Keratinocyte (primary cell): ENCODE data around the gene AIG1. TPM values are rescaled to one million over a fixed set of nuclear protein-coding genes. Genes with fewer than 3 reads are reported as not detected.

ENCODE experiments used
- DNase-seq: peaks from one replicate; pipeline ENCODE4 v3.0.0-alpha.2; 2011; ENCODE audit warnings: low read depth, missing footprints, low spot score
- FAIRE-seq: peaks from 2 replicates; lab custom pipeline; 2011; peaks lifted over from hg19 to GRCh38; lab: Jason Lieb, UNC
- H2AFZ ChIP-seq: 2 replicates; pipeline ENCODE4 v1.6.0; 2012; ENCODE audit warnings: low read length, control low read depth, inconsistent platforms; ENCODE audit not compliant: control insufficient read depth
- H3K27ac ChIP-seq: 2 replicates; pipeline ENCODE4 v1.5.1; 2011; ENCODE audit warnings: low read length; ENCODE audit not compliant: control insufficient read depth, insufficient read depth
- H3K27me3 ChIP-seq: 3 replicates; pipeline ENCODE4 v1.6.0; 2011; ENCODE audit warnings: low read length; ENCODE audit not compliant: control insufficient read depth, insufficient read depth; ENCODE audit errors: extremely low read depth
- H3K36me3 ChIP-seq, 2 experiments: 2 replicates in 1 of 2; 3 replicates in 1 of 2; pipeline ENCODE4 v1.5.1; 2011; ENCODE audit warnings: low read length in 2 of 2, mild to moderate bottlenecking in 1 of 2; ENCODE audit not compliant: control insufficient read depth in 2 of 2, insufficient read depth in 2 of 2; ENCODE audit errors: extremely low read depth in 1 of 2
- H3K4me1 ChIP-seq: 3 replicates; pipeline ENCODE4 v1.5.1; 2011; ENCODE audit warnings: low read length; ENCODE audit not compliant: control insufficient read depth, insufficient read depth; ENCODE audit errors: extremely low read depth
- H3K4me2 ChIP-seq: 3 replicates; pipeline ENCODE4 v1.6.0; 2011; ENCODE audit warnings: low read depth, low read length; ENCODE audit not compliant: control insufficient read depth, insufficient read depth; ENCODE audit errors: extremely low read depth
- H3K4me3 ChIP-seq, 3 experiments: fragments of 200-600 bp in 1 of 3; sonication (generic) in 1 of 3; 2 replicates in 2 of 3; 3 replicates in 1 of 3; pipeline ENCODE4 v1.5.1; 2011 to 2016; ENCODE audit warnings: low read length in 3 of 3, mild to moderate bottlenecking in 3 of 3, control low read depth in 2 of 3, inconsistent platforms in 1 of 3, low read depth in 1 of 3, mixed read lengths in 1 of 3, mixed run types in 1 of 3, moderate library complexity in 1 of 3; ENCODE audit not compliant: control insufficient read depth in 2 of 3, insufficient read depth in 2 of 3; ENCODE audit errors: extremely low read depth in 1 of 3
- H3K79me2 ChIP-seq: 2 replicates; pipeline ENCODE4 v1.6.0; 2012; ENCODE audit warnings: low read length; ENCODE audit not compliant: control insufficient read depth, insufficient read depth
- H3K9ac ChIP-seq: 3 replicates; pipeline ENCODE4 v1.6.0; 2011; ENCODE audit warnings: low read length; ENCODE audit not compliant: control insufficient read depth, insufficient read depth; ENCODE audit errors: extremely low read depth
- H3K9me1 ChIP-seq: 3 replicates; pipeline ENCODE4 v1.6.0; 2011; ENCODE audit warnings: low read length; ENCODE audit not compliant: control insufficient read depth, insufficient read depth; ENCODE audit errors: extremely low read depth
- H3K9me3 ChIP-seq: 2 replicates; pipeline ENCODE4 v1.5.1; 2012; ENCODE audit warnings: low read depth, low read length; ENCODE audit not compliant: control insufficient read depth
- H4K20me1 ChIP-seq: 3 replicates; pipeline ENCODE4 v1.6.0; 2011; ENCODE audit warnings: low read length; ENCODE audit not compliant: control insufficient read depth, insufficient read depth; ENCODE audit errors: extremely low read depth
- CTCF ChIP-seq, 3 experiments: IDR thresholded peaks in 1 of 3; conservative IDR thresholded peaks in 1 of 3; optimal IDR thresholded peaks in 1 of 3; 2 replicates in 2 of 3; 3 replicates in 1 of 3; pipeline versions ENCODE3 to v1.5.1; 2011; ENCODE audit warnings: low read length in 3 of 3, mild to moderate bottlenecking in 3 of 3, moderate library complexity in 2 of 3, control low read depth in 1 of 3, inconsistent platforms in 1 of 3; ENCODE audit not compliant: insufficient read depth in 2 of 3; ENCODE audit errors: extremely low read depth in 1 of 3
- EZH2 ChIP-seq: IDR thresholded peaks from one replicate; pipeline ENCODE4 v1.6.1; 2012; ENCODE audit warnings: inconsistent platforms, mild to moderate bottlenecking, low read length, moderate library complexity
- dilution Hi-C: fragments of 300-500 bp; cut with MboI; formaldehyde crosslinking; loops from one replicate; pipeline ENCODE4 v1.7.0; 2020; ENCODE audit warnings: low sequenced_read_pairs; ENCODE audit not compliant: extremely low pct_ligation_motif_present
- polyA plus RNA-seq, 5 experiments: library from polyadenylated mRNA; depleted of rRNA in 3 of 5; stranded (reverse) in 3 of 5; stranded (forward) in 1 of 5; unstranded in 1 of 5; fragments of >200 nt; gene quantifications; 1 replicate in 1 of 5; 2 replicates in 3 of 5; 3 replicates in 1 of 5; pipeline versions ENCODE4 v1.2.1 to v1.2.3, GENCODE V29; 2011 to 2012; ENCODE audit warnings: missing spikeins in 2 of 5, low read depth in 1 of 5, low replicate concordance in 1 of 5

Gene AIG1
- polyA plus RNA-seq, 1 donor (not counting 4 experiments of a cell fraction or from before 2014, with no cell fraction given): 77.1 TPM

- Histone ChIP-seq H4K20me1 (no peaks in the 10 kb centered on the region), H3K9me1 (no peaks in the 10 kb centered on the region), H3K79me2 (no peaks in the 10 kb centered on the region), H3K36me3 (peaks cover 2 to 3% of the 10 kb centered on the region in 2 experiments), H3K9me3 (no peaks in the 10 kb centered on the region), H3K4me1 (peaks cover 1% of the 10 kb centered on the region), H3K9ac (no peak overlapping the region), H3K27me3 (no peaks in the 10 kb centered on the region), H2AFZ (no peak overlapping the region), H3K4me3 (no peak overlapping the region), H3K27ac (no peak overlapping the region), H3K4me2 (no peak overlapping the region)
- TF ChIP-seq EZH2: no peak
- no peak for TF ChIP-seq CTCF (optimal IDR thresholded peaks at IDR 0.05 in 1 of 3, IDR thresholded peaks at IDR 0.05 in 1 of 3, conservative IDR thresholded peaks at IDR 0.05 in 1 of 3; ENCODE audit: extremely low read depth in 1 of 3, insufficient read depth in 2 of 3, low read length in 3 of 3)
- no peak for DNase-seq
- no peak for FAIRE-seq
- dilution Hi-C loops: no loop called here
Measured at GRCh38 chr6:143164565-143165105, 103.9 kb downstream of the AIG1 start.

DNA sequence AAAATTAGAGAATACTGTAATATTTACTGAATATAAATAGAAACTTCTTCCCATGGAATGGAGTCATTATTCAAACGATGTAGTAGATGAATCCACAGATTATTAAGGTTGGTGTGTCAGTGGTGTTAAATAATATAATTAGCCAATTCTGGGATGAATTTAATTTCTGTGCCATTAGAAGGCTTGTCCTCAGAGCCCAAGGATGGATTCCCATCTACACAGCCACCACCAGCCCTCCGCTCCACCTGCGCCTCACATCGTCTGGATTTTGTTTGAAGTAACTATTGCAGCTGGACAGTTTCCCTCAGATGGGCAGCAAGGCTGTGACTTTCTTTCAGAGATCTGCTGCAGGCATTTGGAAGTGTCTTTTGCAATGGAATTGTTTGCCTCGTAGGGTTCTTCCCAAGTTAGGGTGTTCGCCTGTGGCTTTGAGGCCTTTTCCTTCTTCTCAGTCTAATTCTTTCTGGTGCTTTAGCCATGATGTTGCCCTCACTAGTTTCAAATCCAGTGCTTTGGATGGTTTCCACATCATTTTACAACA is 104.7 kb downstream of the AIG1 start:
- FAIRE-seq: no peak
- Histone ChIP-seq H3K36me3 (peaks cover 2 to 3% of the 10 kb centered on the region in 2 experiments), H3K9me1 (no peaks in the 10 kb centered on the region), H3K79me2 (no peaks in the 10 kb centered on the region), H3K9me3 (no peaks in the 10 kb centered on the region), H3K4me3 (no peak overlapping the region), H3K4me1 (no peaks in the 10 kb centered on the region), H4K20me1 (no peaks in the 10 kb centered on the region), H3K4me2 (no peak overlapping the region), H2AFZ (no peak overlapping the region), H3K27me3 (no peaks in the 10 kb centered on the region), H3K27ac (no peak overlapping the region), H3K9ac (no peak overlapping the region)
- dilution Hi-C loops: no loop called here
- no peak for DNase-seq
- no peak for TF ChIP-seq CTCF (optimal IDR thresholded peaks at IDR 0.05 in 1 of 3, IDR thresholded peaks at IDR 0.05 in 1 of 3, conservative IDR thresholded peaks at IDR 0.05 in 1 of 3; ENCODE audit: extremely low read depth in 1 of 3, insufficient read depth in 2 of 3, low read length in 3 of 3)
- no peak for TF ChIP-seq EZH2
